ENCODE data around the gene C2orf92.

Gene C2orf92

GRCh38 chr2:97688062-97688827 is 18.7 kb downstream of the C2orf92 start (continued):
- no peak for TF ChIP-seq TSHZ2 (CRISPR knock-in tag; IDR thresholded peaks at IDR 0.05)

DNA sequence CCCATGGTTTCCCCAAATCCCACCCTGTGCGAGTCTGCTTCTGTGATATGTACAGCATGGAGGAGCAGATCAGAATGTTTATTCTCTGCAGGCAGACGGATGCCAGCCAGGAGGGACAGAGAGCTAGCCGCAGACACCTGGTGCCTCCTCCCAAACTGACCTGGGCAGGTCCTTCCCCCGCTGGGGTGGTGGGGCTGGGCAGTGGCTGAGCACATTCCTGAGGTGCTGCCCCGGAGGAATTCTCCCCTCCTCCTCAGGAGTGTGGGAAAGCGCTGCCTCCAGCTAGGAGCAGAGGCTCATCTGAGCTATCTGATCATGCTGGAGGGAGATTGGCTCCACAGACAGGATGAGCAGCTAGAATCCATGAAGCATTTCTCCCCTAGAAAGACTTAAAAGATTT is 21.7 kb downstream of the C2orf92 start:
- no peak for TF ChIP-seq OSR1 (CRISPR knock-in tag; IDR thresholded peaks at IDR 0.05)
- TF ChIP-seq, protein P1, sequence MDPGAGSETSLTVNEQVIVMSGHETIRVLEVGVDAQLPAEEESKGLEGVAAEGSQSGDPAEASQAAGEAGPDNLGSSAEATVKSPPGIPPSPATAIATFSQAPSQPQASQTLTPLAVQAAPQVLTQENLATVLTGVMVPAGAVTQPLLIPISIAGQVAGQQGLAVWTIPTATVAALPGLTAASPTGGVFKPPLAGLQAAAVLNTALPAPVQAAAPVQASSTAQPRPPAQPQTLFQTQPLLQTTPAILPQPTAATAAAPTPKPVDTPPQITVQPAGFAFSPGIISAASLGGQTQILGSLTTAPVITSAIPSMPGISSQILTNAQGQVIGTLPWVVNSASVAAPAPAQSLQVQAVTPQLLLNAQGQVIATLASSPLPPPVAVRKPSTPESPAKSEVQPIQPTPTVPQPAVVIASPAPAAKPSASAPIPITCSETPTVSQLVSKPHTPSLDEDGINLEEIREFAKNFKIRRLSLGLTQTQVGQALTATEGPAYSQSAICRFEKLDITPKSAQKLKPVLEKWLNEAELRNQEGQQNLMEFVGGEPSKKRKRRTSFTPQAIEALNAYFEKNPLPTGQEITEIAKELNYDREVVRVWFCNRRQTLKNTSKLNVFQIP (CRISPR knock-in tag; IDR thresholded peaks at IDR 0.05; ENCODE audit: borderline replicate concordance, low read depth), result no peak
- no peak for TF ChIP-seq ZNF565 (CRISPR knock-in tag; conservative IDR thresholded peaks at IDR 0.05; ENCODE audit: low read depth)
- TF ChIP-seq PPARA (CRISPR knock-in tag; IDR thresholded peaks at IDR 0.05; ENCODE audit: borderline replicate concordance), result no peak
- no peak for TF ChIP-seq ZNF8 (CRISPR knock-in tag; IDR thresholded peaks at IDR 0.05)
- TF ChIP-seq, protein P2, sequence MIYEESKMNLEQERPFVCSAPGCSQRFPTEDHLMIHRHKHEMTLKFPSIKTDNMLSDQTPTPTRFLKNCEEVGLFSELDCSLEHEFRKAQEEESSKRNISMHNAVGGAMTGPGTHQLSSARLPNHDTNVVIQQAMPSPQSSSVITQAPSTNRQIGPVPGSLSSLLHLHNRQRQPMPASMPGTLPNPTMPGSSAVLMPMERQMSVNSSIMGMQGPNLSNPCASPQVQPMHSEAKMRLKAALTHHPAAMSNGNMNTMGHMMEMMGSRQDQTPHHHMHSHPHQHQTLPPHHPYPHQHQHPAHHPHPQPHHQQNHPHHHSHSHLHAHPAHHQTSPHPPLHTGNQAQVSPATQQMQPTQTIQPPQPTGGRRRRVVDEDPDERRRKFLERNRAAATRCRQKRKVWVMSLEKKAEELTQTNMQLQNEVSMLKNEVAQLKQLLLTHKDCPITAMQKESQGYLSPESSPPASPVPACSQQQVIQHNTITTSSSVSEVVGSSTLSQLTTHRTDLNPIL (CRISPR knock-in tag; IDR thresholded peaks at IDR 0.05; ENCODE audit: low read depth), result no peak
- no peak for TF ChIP-seq ZNF70 (CRISPR knock-in tag; IDR thresholded peaks at IDR 0.05)
- TF ChIP-seq TOX (CRISPR knock-in tag; IDR thresholded peaks at IDR 0.05; ENCODE audit: borderline replicate concordance), result no peak
- TF ChIP-seq ARNTL (CRISPR knock-in tag; IDR thresholded peaks at IDR 0.05; ENCODE audit: borderline replicate concordance, low read depth), result no peak
- TF ChIP-seq SNAI2 (CRISPR knock-in tag; IDR thresholded peaks at IDR 0.05), result no peak
- TF ChIP-seq ISL1 (CRISPR knock-in tag; IDR thresholded peaks at IDR 0.05), result no peak
- TF ChIP-seq RARB (CRISPR knock-in tag; IDR thresholded peaks at IDR 0.05), result no peak
- no peak for TF ChIP-seq GLIS3 (CRISPR knock-in tag; IDR thresholded peaks at IDR 0.05)
- no peak for TF ChIP-seq CSDC2 (CRISPR knock-in tag; IDR thresholded peaks at IDR 0.05)
- no peak for TF ChIP-seq ZFP30 (CRISPR knock-in tag; IDR thresholded peaks at IDR 0.05)
- TF ChIP-seq PATZ1 (CRISPR knock-in tag; IDR thresholded peaks at IDR 0.05; ENCODE audit: borderline replicate concordance), result no peak
- TF ChIP-seq TCF4 (CRISPR knock-in tag; IDR thresholded peaks at IDR 0.05; ENCODE audit: borderline replicate concordance), result no peak
- no peak for TF ChIP-seq ZC3H10 (CRISPR knock-in tag; IDR thresholded peaks at IDR 0.05)
- TF ChIP-seq ZFP3 (CRISPR knock-in tag; IDR thresholded peaks at IDR 0.05), result no peak
- no peak for TF ChIP-seq ESRRG (CRISPR knock-in tag; IDR thresholded peaks at IDR 0.05)
- no peak for ATAC-seq

GRCh38 chr2:97693476-97693875 is 24.0 kb downstream of the C2orf92 start:
- no peak for TF ChIP-seq GLIS3 (CRISPR knock-in tag; IDR thresholded peaks at IDR 0.05)
- TF ChIP-seq TOX (CRISPR knock-in tag; IDR thresholded peaks at IDR 0.05; ENCODE audit: borderline replicate concordance), result no peak
- TF ChIP-seq RARB (CRISPR knock-in tag; IDR thresholded peaks at IDR 0.05), result no peak
- TF ChIP-seq ZC3H10 (CRISPR knock-in tag; IDR thresholded peaks at IDR 0.05), result no peak
- no peak for TF ChIP-seq ESRRG (CRISPR knock-in tag; IDR thresholded peaks at IDR 0.05)
- TF ChIP-seq PPARA (CRISPR knock-in tag; IDR thresholded peaks at IDR 0.05; ENCODE audit: borderline replicate concordance), result no peak
- TF ChIP-seq, protein P2 (CRISPR knock-in tag; IDR thresholded peaks at IDR 0.05; ENCODE audit: low read depth), result no peak
- TF ChIP-seq PATZ1 (CRISPR knock-in tag; IDR thresholded peaks at IDR 0.05; ENCODE audit: borderline replicate concordance), result no peak
- TF ChIP-seq TSHZ2 (CRISPR knock-in tag; IDR thresholded peaks at IDR 0.05), result no peak
- no peak for ATAC-seq
